ENCODE results near the gene ITPR3. TPM values are rescaled to one million over a fixed set of nuclear protein-coding genes. Genes with fewer than 3 reads are reported as not detected.

ITPR3 gene
- total and polyA plus RNA-seq, 2 experiments from 2014 or later: 4.9 to 10.4 TPM

- in situ Hi-C loops (cut with MboI): no loop called here
- 82 to 92% methylated on average over 13 to 17 of the region's 17 CpGs for WGBS, 2 experiments (ENCODE audit: low coverage in 1 of 2, low lambda C conversion rate in 2 of 2, missing lambda C conversion rate in 2 of 2)
- no peak for DNase-seq
- TF ChIP-seq EZH2phosphoT487 (IDR thresholded peaks at IDR 0.05; ENCODE audit: insufficient read depth, low read depth) (no peak), EZH2 (IDR thresholded peaks at IDR 0.05; ENCODE audit: insufficient read depth, poor library complexity, severe bottlenecking) (no peak)
- Histone ChIP-seq H3K79me2 (ENCODE audit: insufficient read depth) (no peaks in the 10 kb centered on the region), H3F3A (ENCODE audit: insufficient read depth) (no peaks in the 10 kb centered on the region), H3K27ac (no peak overlapping the region), H3K27me3 (replicated peaks; ENCODE audit: insufficient read depth) (no peaks in the 10 kb centered on the region), H3K4me3 (no peak overlapping the region), H3K4me2 (ENCODE audit: unreplicated experiment) (no peak overlapping the region), H2AFZ (no peak overlapping the region), H3K9me3 (ENCODE audit: low read depth) (no peaks in the 10 kb centered on the region), H3K9me2 (ENCODE audit: insufficient read depth) (no peaks in the 10 kb centered on the region), H4K20me1 (ENCODE audit: insufficient read depth) (no peaks in the 10 kb centered on the region), H3K4me1 (ENCODE audit: insufficient read depth) (no peaks in the 10 kb centered on the region), H3K36me3 (ENCODE audit: low read depth) (no peaks in the 10 kb centered on the region; the same call in 1 of the 2 replicates), H3K9ac (no peak overlapping the region)
Observed at GRCh38 chr6:33664506-33665057, 43.5 kb downstream of the ITPR3 start.

- H3K9me2 ChIP-seq (ENCODE audit: insufficient read depth): no peaks in the 10 kb centered on the region
Observed at GRCh38 chr6:33665957-33666356, 44.8 kb downstream of the ITPR3 start.

GRCh38 chr6:33667072-33667471 is 46.0 kb downstream of the ITPR3 start:
- H3K36me3 ChIP-seq (ENCODE audit: low read depth): no peaks in the 10 kb centered on the region; the same call in 1 of the 2 replicates
- no peak overlapping the region for H3K4me2 ChIP-seq (ENCODE audit: unreplicated experiment)
- 94 to 99% methylated on average over 16 of the region's 16 CpGs for WGBS, 2 experiments (ENCODE audit: low coverage in 1 of 2, low lambda C conversion rate in 2 of 2, missing lambda C conversion rate in 2 of 2)
- H3K4me1 ChIP-seq (ENCODE audit: insufficient read depth): no peaks in the 10 kb centered on the region
- no peak overlapping the region for H3K27ac ChIP-seq
- no peaks in the 10 kb centered on the region for H3K27me3 ChIP-seq (replicated peaks; ENCODE audit: insufficient read depth)
- in situ Hi-C loops (cut with MboI): no loop called here
- no peaks in the 10 kb centered on the region for H3K9me3 ChIP-seq (ENCODE audit: low read depth)
- no peaks in the 10 kb centered on the region for H4K20me1 ChIP-seq (ENCODE audit: insufficient read depth)
- H3K9ac ChIP-seq: no peak overlapping the region
- TF ChIP-seq EZH2 (IDR thresholded peaks at IDR 0.05; ENCODE audit: insufficient read depth, poor library complexity, severe bottlenecking): no peak
- no peak for TF ChIP-seq EZH2phosphoT487 (IDR thresholded peaks at IDR 0.05; ENCODE audit: insufficient read depth, low read depth)
- no peak for DNase-seq
- no peaks in the 10 kb centered on the region for H3K79me2 ChIP-seq (ENCODE audit: insufficient read depth)
- H3K9me2 ChIP-seq (ENCODE audit: insufficient read depth): no peaks in the 10 kb centered on the region
- no peak overlapping the region for H3K4me3 ChIP-seq
- H3F3A ChIP-seq (ENCODE audit: insufficient read depth): no peaks in the 10 kb centered on the region
- no peak overlapping the region for H2AFZ ChIP-seq

More at GRCh38 chr6:33665957-33666356, 44.8 kb downstream of the ITPR3 start:
- in situ Hi-C loops (cut with MboI): no loop called here
- Histone ChIP-seq H3K9ac (no peak overlapping the region), H3K27me3 (replicated peaks; ENCODE audit: insufficient read depth) (no peaks in the 10 kb centered on the region), H3K27ac (no peak overlapping the region), H3F3A (ENCODE audit: insufficient read depth) (no peaks in the 10 kb centered on the region), H3K79me2 (ENCODE audit: insufficient read depth) (no peaks in the 10 kb centered on the region), H2AFZ (no peak overlapping the region), H3K4me2 (ENCODE audit: unreplicated experiment) (no peak overlapping the region), H3K4me1 (ENCODE audit: insufficient read depth) (no peaks in the 10 kb centered on the region), H3K4me3 (no peak overlapping the region), H3K9me3 (ENCODE audit: low read depth) (no peaks in the 10 kb centered on the region), H3K36me3 (ENCODE audit: low read depth) (no peaks in the 10 kb centered on the region; the same call in 1 of the 2 replicates), H4K20me1 (ENCODE audit: insufficient read depth) (no peaks in the 10 kb centered on the region)
- no peak for TF ChIP-seq EZH2 (IDR thresholded peaks at IDR 0.05; ENCODE audit: insufficient read depth, poor library complexity, severe bottlenecking)
- TF ChIP-seq EZH2phosphoT487 (IDR thresholded peaks at IDR 0.05; ENCODE audit: insufficient read depth, low read depth): no peak
- WGBS, 2 experiments (ENCODE audit: low coverage in 1 of 2, low lambda C conversion rate in 2 of 2, missing lambda C conversion rate in 2 of 2): 94 to 95% methylated on average over 13 of the region's 13 CpGs
- no peak for DNase-seq

GRCh38 chr6:33667776-33668175 is 46.7 kb downstream of the ITPR3 start:
- Histone ChIP-seq H3K27me3 (replicated peaks; ENCODE audit: insufficient read depth) (no peaks in the 10 kb centered on the region), H3K36me3 (ENCODE audit: low read depth) (no peaks in the 10 kb centered on the region; the same call in 1 of the 2 replicates), H3K9ac (no peak overlapping the region), H3K4me2 (ENCODE audit: unreplicated experiment) (no peak overlapping the region), H3K4me3 (no peak overlapping the region), H3K4me1 (ENCODE audit: insufficient read depth) (peaks cover 5% of the 10 kb centered on the region), H4K20me1 (ENCODE audit: insufficient read depth) (no peaks in the 10 kb centered on the region), H3K27ac (no peak overlapping the region), H3F3A (ENCODE audit: insufficient read depth) (no peaks in the 10 kb centered on the region), H3K9me2 (ENCODE audit: insufficient read depth) (no peaks in the 10 kb centered on the region), H3K79me2 (ENCODE audit: insufficient read depth) (no peaks in the 10 kb centered on the region), H3K9me3 (ENCODE audit: low read depth) (no peaks in the 10 kb centered on the region), H2AFZ (no peak overlapping the region)
- in situ Hi-C loops (cut with MboI): no loop called here
- TF ChIP-seq EZH2phosphoT487 (IDR thresholded peaks at IDR 0.05; ENCODE audit: insufficient read depth, low read depth): no peak
- TF ChIP-seq EZH2 (IDR thresholded peaks at IDR 0.05; ENCODE audit: insufficient read depth, poor library complexity, severe bottlenecking): no peak
- WGBS, 2 experiments (ENCODE audit: low coverage in 1 of 2, low lambda C conversion rate in 2 of 2, missing lambda C conversion rate in 2 of 2): 98 to 100% methylated on average over 10 to 11 of the region's 11 CpGs
- DNase-seq: no peak

Data from GM23248 (cell line).